T1000 (cell line): ENCODE results near the gene MAGI1.
A peak's percentile ranks its signal among the peaks of the same experiment; 100 is the strongest.
"Not testable (repeated sequence)": the region's sequence is repeated elsewhere in the genome, so short reads cannot be mapped to it uniquely, and the experiment has no call there.

Source experiments
- DNase-seq: peaks from one replicate; lab custom pipeline; 2025; ENCODE audit warnings: mixed read lengths; lab: John Stamatoyannopoulos, UW

Gene MAGI1

DNA sequence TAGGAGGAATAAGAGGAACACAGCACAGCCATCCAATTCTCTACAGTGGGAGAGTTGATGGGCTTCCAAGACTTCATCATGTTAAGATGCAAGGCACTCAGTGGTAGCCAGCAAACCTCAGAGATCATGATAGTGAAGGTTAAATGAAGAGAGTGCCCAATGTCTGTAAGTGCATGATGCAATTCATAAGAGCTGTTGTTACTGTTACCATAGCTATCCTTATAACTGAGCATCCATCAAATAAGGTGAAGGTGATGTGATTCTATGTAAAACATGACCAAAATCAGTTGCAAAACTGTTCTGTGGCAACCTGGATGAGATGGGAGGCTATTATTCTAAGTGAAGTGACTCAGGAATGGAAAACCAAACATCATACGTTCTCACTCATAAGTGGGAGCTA lies 289.7 kb downstream of the MAGI1 start:
- DNase-seq, result no peak

DNA sequence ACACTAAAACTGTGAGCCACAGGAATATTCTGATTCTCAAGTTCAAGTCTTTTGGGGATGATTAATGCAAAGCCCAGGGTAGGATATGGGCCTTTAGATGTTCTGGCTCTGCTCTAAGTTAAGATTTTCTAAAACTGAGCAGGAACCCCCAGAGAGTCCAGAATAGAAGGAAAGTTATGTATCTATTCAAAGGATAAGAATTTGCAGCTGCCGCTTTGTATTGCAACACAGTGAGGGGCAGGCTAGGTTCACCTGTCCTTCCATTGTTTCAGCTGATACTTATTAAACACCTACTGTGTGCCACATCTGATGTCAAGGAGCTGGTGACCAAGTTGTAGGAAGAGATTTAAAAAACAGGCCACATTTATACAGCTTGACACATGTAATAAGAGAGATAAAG lies 290.4 kb downstream of the MAGI1 start:
- DNase-seq, result no peak

GRCh38 chr3:65746848-65747247 lies 291.9 kb downstream of the MAGI1 start:
- no peak for DNase-seq

GRCh38 chr3:65745306-65745705 lies 293.4 kb downstream of the MAGI1 start:
- no peak for DNase-seq

DNA sequence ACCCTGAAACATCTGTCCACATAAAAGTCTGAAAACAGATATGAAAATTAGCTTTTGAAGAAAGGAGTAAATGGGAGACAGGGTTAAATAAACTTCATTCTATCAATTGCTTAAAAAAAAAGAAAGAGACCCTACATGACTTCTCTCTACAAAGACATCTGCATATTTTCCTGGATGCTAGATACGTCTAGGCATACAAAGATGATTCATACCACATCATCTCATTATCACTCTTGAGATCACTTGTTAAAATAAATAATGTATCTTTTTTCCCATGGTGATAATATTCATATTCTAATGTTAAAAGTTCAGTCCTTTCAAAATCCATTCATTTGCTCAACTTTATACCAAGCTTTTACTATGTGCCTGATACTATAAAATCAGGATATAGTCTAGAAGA lies 295.8 kb downstream of the MAGI1 start:
- DNase-seq, result no peak

DNA sequence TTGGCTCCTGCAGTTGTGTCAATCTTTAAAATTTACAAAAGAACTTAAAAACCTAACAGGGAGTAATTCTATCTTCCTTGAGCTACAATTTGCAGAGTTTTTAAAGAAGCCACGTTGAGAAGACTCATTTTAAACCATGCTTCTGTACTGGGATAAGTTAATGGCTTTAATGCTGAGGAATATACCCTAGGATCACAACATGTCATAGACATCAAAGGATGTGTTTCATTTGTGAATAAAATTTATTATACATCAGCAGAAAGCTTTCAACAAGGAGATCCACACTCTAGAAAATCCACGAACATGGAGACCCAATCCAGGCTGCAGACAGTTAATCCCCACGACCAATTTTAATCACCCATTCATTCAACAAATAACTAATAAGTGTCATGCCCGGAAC lies 297.2 kb downstream of the MAGI1 start:
- DNase-seq, result no peak

DNA sequence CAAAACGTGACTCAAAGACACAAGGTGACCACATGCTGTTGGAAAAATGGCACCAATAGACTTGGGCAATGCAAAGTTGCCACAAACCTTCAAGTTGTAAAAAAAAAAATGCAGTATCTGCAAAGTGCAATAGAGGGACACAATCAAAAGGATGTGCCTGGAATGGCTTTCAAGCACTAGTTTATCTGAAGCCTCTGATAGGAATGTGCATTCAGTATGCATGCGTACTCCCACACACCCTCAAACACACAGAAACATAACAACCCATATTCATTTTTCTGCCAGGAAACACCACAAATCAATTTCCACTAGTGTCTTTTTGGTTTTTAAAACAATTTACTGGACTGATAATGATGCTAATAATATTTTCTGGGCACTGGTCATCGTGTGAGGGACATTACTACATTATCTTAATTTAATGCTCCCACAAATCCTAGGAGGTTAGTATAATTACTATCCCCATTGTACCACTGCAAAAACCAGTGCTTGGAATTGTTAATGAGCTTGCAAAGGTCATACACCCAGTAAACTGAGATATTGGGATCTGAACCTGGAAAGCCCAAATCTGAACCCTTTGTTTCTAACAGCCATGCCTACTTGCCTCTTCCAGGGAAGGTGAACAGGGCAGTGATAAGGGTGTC lies 298.7 kb downstream of the MAGI1 start:
- DNase-seq, result no peak

GRCh38 chr3:65734792-65735191 lies 303.9 kb downstream of the MAGI1 start:
- DNase-seq, result no peak

- no peak for DNase-seq
These were observed 304.3 kb downstream of the MAGI1 start for GRCh38 chr3:65734382-65734781.

- DNase-seq, result no peak
These were observed 305.3 kb downstream of the MAGI1 start for GRCh38 chr3:65733459-65733858.

GRCh38 chr3:65732051-65732935 lies 306.4 kb downstream of the MAGI1 start:
- DNase-seq, result no peak

GRCh38 chr3:65730449-65730848 lies 308.3 kb downstream of the MAGI1 start:
- DNase-seq, result no peak

DNA sequence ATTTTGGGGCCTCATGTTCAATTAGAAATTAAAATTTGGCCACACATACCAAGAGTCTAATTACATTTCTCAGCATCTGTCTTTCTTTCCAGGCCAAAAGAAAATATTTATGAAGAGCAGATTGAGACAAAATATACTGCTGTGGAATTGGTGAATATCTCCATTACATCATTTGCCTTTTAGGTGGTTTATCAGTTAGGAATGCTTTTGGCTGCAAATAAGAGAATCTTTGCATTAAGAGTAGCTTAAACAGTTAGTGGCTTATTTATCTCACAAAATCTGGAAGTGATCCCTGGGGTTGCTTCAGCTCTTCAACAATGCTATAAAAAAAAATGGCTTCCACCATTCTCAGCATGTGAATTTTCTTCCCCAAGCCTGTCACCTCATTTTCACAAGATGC lies 308.7 kb downstream of the MAGI1 start:
- no peak for DNase-seq

DNA sequence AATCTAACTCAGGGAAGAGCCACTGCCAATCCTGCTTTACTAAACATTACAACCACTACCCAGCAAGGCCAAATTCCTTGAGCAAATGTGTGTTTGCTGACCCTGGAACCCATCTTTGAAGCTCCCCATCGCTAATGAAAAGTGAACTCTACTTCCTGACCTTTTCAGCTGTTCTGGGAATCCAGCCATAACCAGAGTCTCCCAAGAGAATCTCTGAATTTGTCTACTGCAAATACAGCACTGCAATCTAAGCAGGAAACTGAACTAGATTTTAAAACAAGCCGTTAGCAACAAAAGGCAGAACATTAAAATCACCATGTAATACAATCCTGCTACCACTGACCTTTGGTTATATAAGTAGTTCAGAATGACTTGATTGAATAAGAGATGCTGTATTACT lies 309.2 kb downstream of the MAGI1 start:
- DNase-seq, result peak; percentile 6

- DNase-seq, result no peak
These were observed 310.6 kb downstream of the MAGI1 start for GRCh38 chr3:65728138-65728537.

DNA sequence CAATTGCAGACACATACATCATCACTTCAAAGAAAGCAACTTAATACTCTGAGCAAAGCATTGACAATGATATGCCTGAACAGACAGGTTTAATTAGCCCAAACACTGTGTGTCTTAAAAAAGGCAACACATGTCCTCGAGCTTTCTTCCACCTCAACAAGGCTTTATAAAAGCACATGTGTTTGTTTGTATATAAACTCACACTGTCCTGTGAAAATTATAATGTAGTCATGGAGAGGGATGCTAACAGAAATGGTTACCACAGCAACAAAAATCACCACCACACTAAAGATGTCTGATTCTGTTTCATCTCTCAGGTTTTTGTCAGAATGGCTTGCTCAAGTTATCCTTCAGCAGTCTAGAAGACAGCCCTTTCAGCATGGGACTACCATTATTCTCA lies 314.7 kb downstream of the MAGI1 start:
- DNase-seq, result no peak

DNA sequence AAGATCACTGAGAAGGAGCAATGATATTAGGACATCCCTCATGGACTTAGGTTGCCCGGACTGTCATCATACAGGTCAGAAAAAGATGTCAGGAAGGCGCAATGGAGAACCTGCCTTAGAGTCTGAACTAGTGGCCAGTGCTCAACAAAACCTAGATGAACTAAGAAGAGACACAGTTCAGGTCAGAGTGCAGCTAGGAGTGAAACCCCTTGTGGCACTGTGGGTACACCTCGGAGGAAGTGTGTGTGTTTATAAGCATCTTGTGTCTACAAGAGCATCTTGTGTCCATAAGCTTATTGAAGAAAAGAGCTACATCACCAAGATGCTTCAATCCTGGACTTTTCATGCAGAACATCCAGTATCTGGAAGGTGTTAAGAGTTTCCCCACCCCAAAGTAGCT lies 315.7 kb downstream of the MAGI1 start:
- DNase-seq, result no peak

DNA sequence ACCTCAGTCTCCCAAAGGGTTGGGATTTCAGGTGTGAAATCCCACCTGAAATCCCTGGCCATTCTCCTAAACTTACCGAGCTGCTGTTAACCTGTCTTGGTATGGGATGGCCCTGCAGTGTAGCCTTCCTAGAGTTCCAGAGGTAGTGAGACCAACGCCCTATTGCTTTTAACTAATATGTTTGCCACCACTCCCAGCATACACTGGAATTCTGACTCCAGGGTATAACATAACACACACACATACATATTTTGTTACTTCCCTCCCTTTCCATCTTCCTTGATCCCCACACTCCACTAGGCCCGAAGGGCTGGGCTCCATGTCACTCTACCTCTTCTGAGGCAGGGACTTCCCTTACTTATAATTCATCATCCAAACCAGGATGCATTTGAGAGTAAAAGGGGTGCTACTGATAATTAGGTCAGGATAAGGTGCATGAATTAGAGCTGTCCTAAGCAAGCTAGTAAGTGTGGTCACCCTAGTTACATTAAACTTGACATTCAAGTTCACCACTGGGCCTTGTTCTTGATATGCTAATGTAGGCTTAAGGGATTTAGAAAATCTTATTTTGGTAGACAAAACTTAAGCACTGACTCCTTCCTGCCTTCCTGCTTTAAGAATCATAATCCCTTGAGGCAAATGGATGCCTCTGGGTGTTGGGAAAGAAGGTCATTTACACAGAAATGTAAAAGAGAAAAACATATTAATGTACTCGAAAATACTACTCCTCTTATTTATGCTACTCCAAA lies 317.6 kb downstream of the MAGI1 start:
- DNase-seq, result no peak

DNA sequence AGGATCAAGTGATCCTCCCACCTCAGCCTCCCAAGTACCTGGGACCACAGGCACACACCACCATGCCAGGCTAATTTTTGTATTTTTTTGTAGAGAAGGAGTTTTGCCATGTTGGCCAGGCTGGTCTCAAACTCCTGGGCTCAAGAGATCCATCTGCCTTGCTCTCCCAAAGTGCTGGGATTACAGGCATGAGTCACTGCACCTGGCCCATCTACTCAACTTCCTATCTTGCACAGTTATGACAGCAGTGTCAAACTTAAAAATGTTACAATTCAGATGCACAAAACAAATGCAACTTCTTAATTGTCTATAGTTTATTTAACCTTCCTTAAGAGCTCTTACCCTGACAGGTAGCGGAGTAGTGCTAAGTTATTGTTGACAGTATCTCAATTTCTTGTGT lies 319.1 kb downstream of the MAGI1 start:
- not testable (repeated sequence) for DNase-seq

- DNase-seq, result no peak
These were observed 320.9 kb downstream of the MAGI1 start for GRCh38 chr3:65717676-65718346.

DNA sequence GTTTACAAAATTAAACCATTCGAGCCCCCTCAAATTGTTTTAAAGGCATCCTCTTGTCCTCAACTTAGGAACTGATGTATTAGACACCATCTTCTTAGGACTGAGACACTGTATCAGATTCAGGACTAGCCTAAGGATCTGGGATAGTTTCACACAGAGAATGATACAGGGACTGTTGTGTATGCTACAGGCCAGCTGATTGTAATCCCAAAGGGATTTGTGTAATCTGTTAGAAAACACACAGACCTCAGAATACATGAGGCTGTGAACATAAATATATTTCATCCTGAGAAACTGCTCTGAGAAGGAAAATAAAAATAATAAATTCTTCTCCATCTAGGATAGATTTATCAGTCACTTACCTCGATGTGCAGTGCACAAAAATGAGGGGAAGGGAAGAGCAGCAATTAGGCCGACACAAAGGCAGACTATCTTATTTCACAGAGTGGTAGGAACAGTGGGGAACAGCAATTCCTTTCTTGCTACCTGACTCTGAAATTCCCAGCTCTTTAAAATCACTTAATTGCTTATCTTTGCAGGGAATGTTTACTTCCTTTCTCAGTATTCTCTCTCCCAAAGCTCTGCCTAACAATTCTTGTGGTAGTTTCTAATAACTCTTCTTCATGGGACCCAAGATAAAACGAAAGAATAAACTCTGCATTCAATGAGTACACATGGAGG lies 322.5 kb downstream of the MAGI1 start:
- no peak for DNase-seq

GRCh38 chr3:65714134-65714533 lies 324.6 kb downstream of the MAGI1 start:
- DNase-seq, result no peak
